PC-9 (cell line): ENCODE data around the gene SAMD14.

Source experiments
- CTCF ChIP-seq: fragments of 200-600 bp; sonication (generic); conservative IDR thresholded peaks from 2 replicates; pipeline ENCODE4 v1.6.1; 2017; ENCODE audit warnings: mixed run types, antibody characterized with exemption, mild to moderate bottlenecking, moderate library complexity
- EZH2 ChIP-seq: fragments of 200-600 bp; sonication (generic); IDR thresholded peaks from 2 replicates; pipeline ENCODE4 v1.8.0; 2017; ENCODE audit warnings: antibody characterized with exemption, low read depth

GRCh38 chr17:50097926-50098325, 32.0 kb downstream of the SAMD14 start:
- TF ChIP-seq CTCF (no peak), EZH2 (no peak)
